Upper lobe of left lung (tissue), 4 donors: ENCODE measurements around the gene PRKG1.

Source experiments
- EP300 ChIP-seq, 4 donors: sonication (generic); formaldehyde crosslinking; IDR thresholded peaks; one replicate each; pipeline ENCODE4 v1.5.1; 2017; ENCODE audit warnings: antibody characterized with exemption in 4 of 4, control low read depth in 2 of 4
- POLR2A ChIP-seq, 4 donors: fragments of 450-650 bp; IDR thresholded peaks; one replicate each; pipeline ENCODE4 v1.5.1; 2016 to 2017; ENCODE audit warnings: antibody characterized with exemption in 4 of 4, mild to moderate bottlenecking in 2 of 4
- POLR2AphosphoS5 ChIP-seq, 2 donors: sonication (generic); formaldehyde crosslinking; IDR thresholded peaks; one replicate each; pipeline ENCODE4 v1.5.1; 2017; ENCODE audit warnings: antibody characterized with exemption in 2 of 2
- TF ChIP-seq, protein P1 (sequence below), 6 experiments: fragments of 450-650 bp in 4 of 6; fragments of 200-600 bp in 2 of 6; sonication (generic) in 2 of 6; IDR thresholded peaks; one replicate each; pipeline ENCODE4 v1.5.1; 2016 to 2019; ENCODE audit warnings: antibody characterized with exemption in 6 of 6

DNA sequence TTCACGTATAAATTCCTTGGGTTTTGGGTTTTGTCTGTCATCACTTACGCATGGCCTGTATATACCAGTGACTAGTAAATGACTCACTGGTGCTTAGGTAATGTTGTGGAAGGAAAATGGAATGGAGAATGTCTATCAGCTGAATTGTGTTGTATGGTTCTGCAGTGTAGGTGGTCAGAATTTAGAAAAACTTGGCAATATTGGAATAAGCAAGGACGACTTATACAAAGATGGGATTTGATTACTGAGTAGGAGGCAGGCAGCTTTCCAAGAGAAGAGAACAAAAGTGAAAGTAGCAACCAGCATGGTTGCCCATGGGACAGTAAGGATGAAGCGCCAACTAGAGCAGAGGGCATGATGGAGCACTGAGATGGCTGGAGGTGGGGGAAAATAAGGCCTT, 793.7 kb downstream of the PRKG1 start:
- TF ChIP-seq, protein P1, sequence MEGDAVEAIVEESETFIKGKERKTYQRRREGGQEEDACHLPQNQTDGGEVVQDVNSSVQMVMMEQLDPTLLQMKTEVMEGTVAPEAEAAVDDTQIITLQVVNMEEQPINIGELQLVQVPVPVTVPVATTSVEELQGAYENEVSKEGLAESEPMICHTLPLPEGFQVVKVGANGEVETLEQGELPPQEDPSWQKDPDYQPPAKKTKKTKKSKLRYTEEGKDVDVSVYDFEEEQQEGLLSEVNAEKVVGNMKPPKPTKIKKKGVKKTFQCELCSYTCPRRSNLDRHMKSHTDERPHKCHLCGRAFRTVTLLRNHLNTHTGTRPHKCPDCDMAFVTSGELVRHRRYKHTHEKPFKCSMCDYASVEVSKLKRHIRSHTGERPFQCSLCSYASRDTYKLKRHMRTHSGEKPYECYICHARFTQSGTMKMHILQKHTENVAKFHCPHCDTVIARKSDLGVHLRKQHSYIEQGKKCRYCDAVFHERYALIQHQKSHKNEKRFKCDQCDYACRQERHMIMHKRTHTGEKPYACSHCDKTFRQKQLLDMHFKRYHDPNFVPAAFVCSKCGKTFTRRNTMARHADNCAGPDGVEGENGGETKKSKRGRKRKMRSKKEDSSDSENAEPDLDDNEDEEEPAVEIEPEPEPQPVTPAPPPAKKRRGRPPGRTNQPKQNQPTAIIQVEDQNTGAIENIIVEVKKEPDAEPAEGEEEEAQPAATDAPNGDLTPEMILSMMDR (IDR thresholded peaks at IDR 0.05), result no peak
- TF ChIP-seq EP300 (IDR thresholded peaks at IDR 0.05), result no peak
- no peak for TF ChIP-seq POLR2A (IDR thresholded peaks at IDR 0.05)
- TF ChIP-seq POLR2AphosphoS5 (IDR thresholded peaks at IDR 0.05), result no peak
